GDM1 (cell line): Measurements from ENCODE around the gene SHC3.

ENCODE experiments used
- DNase-seq: peaks from one replicate; lab custom pipeline; 2025; lab: John Stamatoyannopoulos, UW

The SHC3 gene

GRCh38 chr9:89109666-89110065 is 69.0 kb downstream of the SHC3 start:
- no peak for DNase-seq

GRCh38 chr9:89107406-89107805 is 71.2 kb downstream of the SHC3 start:
- DNase-seq, result no peak

GRCh38 chr9:89106224-89106851 is 72.3 kb downstream of the SHC3 start:
- DNase-seq, result no peak

GRCh38 chr9:89104821-89105220 is 73.8 kb downstream of the SHC3 start:
- DNase-seq, result no peak

GRCh38 chr9:89097219-89097618 is 81.4 kb downstream of the SHC3 start:
- no peak for DNase-seq

GRCh38 chr9:89096807-89097206 is 81.8 kb downstream of the SHC3 start:
- DNase-seq, result no peak

GRCh38 chr9:89095761-89096528 is 82.7 kb downstream of the SHC3 start:
- no peak for DNase-seq

GRCh38 chr9:89093201-89093975 is 85.2 kb downstream of the SHC3 start:
- no peak for DNase-seq

GRCh38 chr9:89089176-89089575 is 89.4 kb downstream of the SHC3 start:
- DNase-seq, result no peak

- DNase-seq, result no peak
Observed at GRCh38 chr9:89083626-89084025, 95.0 kb downstream of the SHC3 start.

GRCh38 chr9:89080193-89080592 is 98.4 kb downstream of the SHC3 start:
- DNase-seq, result no peak

GRCh38 chr9:89079391-89079790 is 99.2 kb downstream of the SHC3 start:
- DNase-seq, result no peak

- no peak for DNase-seq
Observed at GRCh38 chr9:89078860-89079259, 99.8 kb downstream of the SHC3 start.

GRCh38 chr9:89078421-89078820 is 100.2 kb downstream of the SHC3 start:
- no peak for DNase-seq

GRCh38 chr9:89077519-89077918 is 101.1 kb downstream of the SHC3 start:
- DNase-seq, result no peak

GRCh38 chr9:89073397-89073796 is 105.2 kb downstream of the SHC3 start:
- no peak for DNase-seq

GRCh38 chr9:89071591-89071990 is 107.0 kb downstream of the SHC3 start:
- DNase-seq, result no peak

- no peak for DNase-seq
Observed at GRCh38 chr9:89066835-89067234, 111.8 kb downstream of the SHC3 start.

- no peak for DNase-seq
Observed at GRCh38 chr9:89065921-89066320, 112.7 kb downstream of the SHC3 start.

GRCh38 chr9:89060790-89061189 is 117.8 kb downstream of the SHC3 start:
- no peak for DNase-seq

GRCh38 chr9:89059925-89060506 is 118.6 kb downstream of the SHC3 start:
- no peak for DNase-seq

- no peak for DNase-seq
Observed at GRCh38 chr9:89058906-89059305, 119.7 kb downstream of the SHC3 start.
